Measurements from ENCODE around the gene TRANK1. TPM values are rescaled to one million over a fixed set of nuclear protein-coding genes. Genes with fewer than 3 reads are reported as not detected.

TRANK1 gene
- total RNA-seq, 4 donors from 2014 or later: 7.3 to 9.6 (median 8.2) TPM

GRCh38 chr3:36842275-36842674 lies 102.6 kb downstream of the TRANK1 start:
- Histone ChIP-seq H3K27ac (replicated peaks in 1 of 4) (no peak overlapping the region), H3K36me3 (peaks cover 22 to 91% (median 59%) of the 10 kb centered on the region in 4 donors), H3K9me3 (peaks cover 0 to 10% (median 2%) of the 10 kb centered on the region in 4 donors), H3K4me3 (no peak overlapping the region), H3K4me1 (no peaks in the 10 kb centered on the region), H3K27me3 (no peaks in the 10 kb centered on the region)
- TF ChIP-seq POLR2A (IDR thresholded peaks at IDR 0.05; ENCODE audit: low read depth) (no peak), CTCF (IDR thresholded peaks at IDR 0.05) (no peak), EP300 (IDR thresholded peaks at IDR 0.05) (no peak)
- no peak for DNase-seq (ENCODE audit: extremely low spot score)
- intact Hi-C loops (cut with DNase I): no loop called here
- 89% methylated on average over 5 of the region's 5 CpGs for WGBS

DNA sequence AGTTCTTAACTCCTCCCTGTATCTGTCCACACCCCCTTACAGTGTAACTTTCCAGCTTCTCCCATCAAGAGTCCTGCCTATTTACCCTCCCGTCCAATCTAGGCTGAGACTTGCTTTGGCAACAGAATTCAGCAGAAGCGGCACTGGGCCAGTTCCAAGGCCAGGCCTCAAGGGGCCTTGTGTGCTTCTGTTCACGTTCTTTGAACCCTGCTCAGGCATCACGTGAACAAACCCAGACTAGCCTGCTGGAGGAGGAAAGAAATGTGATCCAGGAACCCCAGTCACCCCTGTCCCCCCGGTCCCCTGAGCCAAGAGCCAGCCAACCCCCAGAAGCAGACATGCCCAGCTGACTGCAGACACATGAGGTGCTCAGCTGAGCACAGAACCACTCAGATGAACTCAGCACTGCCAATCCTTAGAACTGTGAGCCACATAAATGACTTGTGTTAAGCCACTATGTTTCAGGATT lies 104.4 kb downstream of the TRANK1 start:
- Histone ChIP-seq H3K27ac (replicated peaks in 1 of 4) (no peak overlapping the region), H3K4me1 (no peaks in the 10 kb centered on the region), H3K4me3 (no peak overlapping the region), H3K36me3 (peaks cover 22 to 88% (median 48%) of the 10 kb centered on the region in 4 donors), H3K27me3 (no peaks in the 10 kb centered on the region), H3K9me3 (peaks cover 0 to 10% (median 2%) of the 10 kb centered on the region in 4 donors)
- no peak for TF ChIP-seq CTCF (IDR thresholded peaks at IDR 0.05)
- TF ChIP-seq POLR2A (IDR thresholded peaks at IDR 0.05; ENCODE audit: low read depth): no peak
- no peak for TF ChIP-seq POLR2AphosphoS5 (IDR thresholded peaks at IDR 0.05)
- no peak for TF ChIP-seq EP300 (IDR thresholded peaks at IDR 0.05)
- intact Hi-C loops (cut with DNase I): no loop called here
- no peak for DNase-seq (ENCODE audit: extremely low spot score)
- WGBS: 86% methylated on average over 5 of the region's 5 CpGs

DNA sequence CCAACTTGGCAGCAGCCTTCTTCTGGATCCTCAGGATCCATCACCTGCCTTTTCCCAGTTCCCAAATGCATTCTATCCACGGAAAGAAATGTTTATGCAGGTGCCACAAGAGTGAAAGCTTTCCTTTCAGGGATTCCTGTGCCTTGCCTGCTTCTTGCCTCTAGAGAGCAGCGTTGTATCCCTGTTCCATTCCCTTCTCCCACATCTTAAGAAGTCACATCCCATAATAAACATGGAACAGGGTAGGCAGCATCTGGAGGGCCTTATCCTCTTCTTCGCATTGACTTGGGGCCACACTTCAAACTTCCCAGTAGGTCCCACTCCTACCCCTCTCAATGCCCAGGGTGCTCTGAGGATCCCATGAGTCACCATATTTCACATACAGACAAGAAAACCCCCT lies 107.8 kb downstream of the TRANK1 start:
- H3K36me3 ChIP-seq: peaks cover 32 to 90% (median 51%) of the 10 kb centered on the region in 4 donors
- H3K27ac ChIP-seq (replicated peaks in 1 of 4): no peak overlapping the region
- H3K9me3 ChIP-seq: peaks cover 0 to 10% (median 2%) of the 10 kb centered on the region in 4 donors
- TF ChIP-seq POLR2AphosphoS5 (IDR thresholded peaks at IDR 0.05) (no peak), CTCF (IDR thresholded peaks at IDR 0.05) (no peak), POLR2A (IDR thresholded peaks at IDR 0.05; ENCODE audit: low read depth) (no peak), EP300 (IDR thresholded peaks at IDR 0.05) (no peak)
- intact Hi-C loops (cut with DNase I): no loop called here
- H3K4me3 ChIP-seq: no peak overlapping the region
- no peak for DNase-seq (ENCODE audit: extremely low spot score)
- H3K4me1 ChIP-seq: no peaks in the 10 kb centered on the region
- WGBS: 65% methylated on average over 3 of the region's 3 CpGs
- no peaks in the 10 kb centered on the region for H3K27me3 ChIP-seq

- Histone ChIP-seq H3K9me3 (no peaks in the 10 kb centered on the region), H3K27ac (replicated peaks in 1 of 4) (no peak overlapping the region), H3K4me1 (no peaks in the 10 kb centered on the region), H3K4me3 (no peak overlapping the region), H3K36me3 (peaks cover 19 to 82% (median 40%) of the 10 kb centered on the region in 4 donors), H3K27me3 (no peaks in the 10 kb centered on the region)
- DNase-seq (ENCODE audit: extremely low spot score): no peak
- intact Hi-C loops (cut with DNase I): no loop called here
- WGBS: 95% methylated on average over 8 of the region's 10 CpGs
- TF ChIP-seq CTCF (IDR thresholded peaks at IDR 0.05) (no peak), POLR2A (IDR thresholded peaks at IDR 0.05; ENCODE audit: low read depth) (no peak), EP300 (IDR thresholded peaks at IDR 0.05) (no peak), POLR2AphosphoS5 (IDR thresholded peaks at IDR 0.05) (no peak)
Measured at GRCh38 chr3:36833160-36833814, 111.6 kb downstream of the TRANK1 start.

Measured in esophagus muscularis mucosa (tissue), 4 donors.